WERI-Rb-1 (cell line): ENCODE data around the gene FGF14.

Experiments used
- DNase-seq: peaks from one replicate; pipeline ENCODE4 v3.0.0-alpha.2; 2020
- H3K27ac ChIP-seq: fragments of 250-450 bp; sonication (Bioruptor Pico); 2 replicates; pipeline ENCODE4 v1.5.1; 2020; ENCODE audit warnings: mild to moderate bottlenecking, moderate library complexity
- H3K27me3 ChIP-seq: fragments of 250-450 bp; sonication (Bioruptor Pico); 2 replicates; pipeline ENCODE4 v1.5.1; 2021; ENCODE audit warnings: mild to moderate bottlenecking, low read depth, moderate library complexity; ENCODE audit not compliant: insufficient read depth, severe bottlenecking
- H3K36me3 ChIP-seq: fragments of 250-450 bp; sonication (Bioruptor Pico); 2 replicates; pipeline ENCODE4 v1.5.1; 2020; ENCODE audit warnings: mild to moderate bottlenecking, moderate library complexity
- H3K4me3 ChIP-seq: 2 replicates; pipeline ENCODE4 v1.5.1; 2011; ENCODE audit warnings: low read depth, mild to moderate bottlenecking, control low read depth, low read length
- H3K9me3 ChIP-seq: fragments of 250-450 bp; sonication (Bioruptor Pico); 2 replicates; pipeline ENCODE4 v1.5.1; 2021; ENCODE audit warnings: mild to moderate bottlenecking, moderate library complexity; ENCODE audit not compliant: severe bottlenecking
- CTCF ChIP-seq: IDR thresholded peaks from 2 replicates; pipeline ENCODE4 v1.5.1; 2011; ENCODE audit warnings: low read depth, mild to moderate bottlenecking, control low read depth, inconsistent platforms, low read length

The FGF14 gene

GRCh38 chr13:102401766-102402165 is at the start of gene FGF14:
TSS of gene FGF14 (minus strand) at chr13:102402048.
- DNase-seq: no peak
- Histone ChIP-seq H3K9me3 (no peaks in the 10 kb centered on the region), H3K4me3 (peak within 1 kb of the TSS; percentile 79), H3K36me3 (no peaks in the 10 kb centered on the region), H3K27me3 (peaks cover 8% of the 10 kb centered on the region), H3K27ac (no peak within 1 kb of the TSS)
- TF ChIP-seq CTCF: no peak

GRCh38 chr13:102443249-102443648 is 41.4 kb upstream of the FGF14 start:
- TF ChIP-seq CTCF: no peak
- no peaks in the 10 kb centered on the region for H3K27me3 ChIP-seq
- H3K9me3 ChIP-seq: peaks cover 5% of the 10 kb centered on the region
- no peak overlapping the region for H3K4me3 ChIP-seq
- no peak for DNase-seq
- no peaks in the 10 kb centered on the region for H3K36me3 ChIP-seq
- H3K27ac ChIP-seq: no peak overlapping the region

GRCh38 chr13:102441085-102441484 is 39.2 kb upstream of the FGF14 start:
- no peak for DNase-seq
- no peaks in the 10 kb centered on the region for H3K27me3 ChIP-seq
- H3K36me3 ChIP-seq: no peaks in the 10 kb centered on the region
- peaks cover 5% of the 10 kb centered on the region for H3K9me3 ChIP-seq
- H3K27ac ChIP-seq: no peak overlapping the region
- no peak overlapping the region for H3K4me3 ChIP-seq
- no peak for TF ChIP-seq CTCF

GRCh38 chr13:102440259-102440936 is 38.5 kb upstream of the FGF14 start:
- no peak for DNase-seq
- Histone ChIP-seq H3K36me3 (no peaks in the 10 kb centered on the region), H3K27me3 (no peaks in the 10 kb centered on the region), H3K9me3 (peaks cover 5% of the 10 kb centered on the region), H3K27ac (no peak overlapping the region), H3K4me3 (no peak overlapping the region)
- no peak for TF ChIP-seq CTCF

- H3K36me3 ChIP-seq: no peaks in the 10 kb centered on the region
These were observed 20.8 kb upstream of the FGF14 start for GRCh38 chr13:102422690-102423089.

More at GRCh38 chr13:102422690-102423089, 20.8 kb upstream of the FGF14 start:
- DNase-seq: no peak
- no peak for TF ChIP-seq CTCF
- peaks cover 23% of the 10 kb centered on the region for H3K9me3 ChIP-seq
- no peaks in the 10 kb centered on the region for H3K27me3 ChIP-seq
- no peak overlapping the region for H3K27ac ChIP-seq
- no peak overlapping the region for H3K4me3 ChIP-seq
